Right atrium auricular region (tissue), 2 donors: Measurements from ENCODE around the gene NUDT4. TPM values are rescaled to one million over a fixed set of nuclear protein-coding genes. Genes with fewer than 3 reads are reported as not detected.

Experiments
- DNase-seq: peaks from one replicate; pipeline ENCODE4 v3.0.0-alpha.2; 2019; ENCODE audit warnings: low spot score
- H3K27ac ChIP-seq, 2 donors: fragments of 200-600 bp; sonication (generic); 1 replicate in 1 of 2; 2 replicates in 1 of 2; pipeline ENCODE4 v1.5.1; 2016 to 2019
- H3K27me3 ChIP-seq, 2 donors: fragments of 200-600 bp; sonication (generic); one replicate each; pipeline versions ENCODE4 v1.5.1 to v1.6.0; 2017 to 2019
- H3K36me3 ChIP-seq: fragments of 200-600 bp; sonication (generic); one replicate; pipeline ENCODE4 v1.5.1; 2016
- H3K4me1 ChIP-seq, 2 donors: fragments of 200-600 bp; sonication (generic); one replicate each; pipeline versions ENCODE4 v1.5.1 to v1.6.0; 2017 to 2019
- H3K4me3 ChIP-seq, 2 donors: fragments of 200-600 bp; sonication (generic); 1 replicate in 1 of 2; 2 replicates in 1 of 2; pipeline ENCODE4 v1.5.1; 2017 to 2019; ENCODE audit warnings: mild to moderate bottlenecking in 1 of 2, moderate library complexity in 1 of 2
- H3K9me3 ChIP-seq, 2 donors: fragments of 200-600 bp; sonication (generic); one replicate each; pipeline ENCODE4 v1.5.1; 2019
- CTCF ChIP-seq, 2 donors: fragments of 200-600 bp; sonication (generic); IDR thresholded peaks; one replicate each; pipeline ENCODE4 v1.5.1; 2019; ENCODE audit warnings: antibody characterized with exemption in 2 of 2
- total RNA-seq, 2 donors: library from RNA; depleted of rRNA; stranded (reverse); fragments of >200 nt; gene quantifications; one replicate each; pipeline ENCODE4 v1.1.0, GENCODE V29; 2016

NUDT4 gene
- total RNA-seq, 2 donors from 2014 or later: 103 to 158 TPM

- H3K27me3 ChIP-seq: no peaks in the 10 kb centered on the region
Measured at GRCh38 chr12:93361151-93361919, 16.4 kb upstream of the NUDT4 start.

GRCh38 chr12:93363841-93364297 lies 13.9 kb upstream of the NUDT4 start:
- Histone ChIP-seq H3K27me3 (no peaks in the 10 kb centered on the region), H3K4me3 (no peak overlapping the region), H3K4me1 (peaks cover 0 to 21% of the 10 kb centered on the region in 2 donors), H3K9me3 (no peaks in the 10 kb centered on the region), H3K27ac (no peak overlapping the region), H3K36me3 (no peaks in the 10 kb centered on the region)
- no peak for DNase-seq
- no peak for TF ChIP-seq CTCF (IDR thresholded peaks at IDR 0.05)

More at GRCh38 chr12:93361151-93361919, 16.4 kb upstream of the NUDT4 start:
- Histone ChIP-seq H3K27ac (peak overlapping the region; percentile 67 to 81), H3K36me3 (no peaks in the 10 kb centered on the region), H3K4me1 (peaks cover 0 to 22% of the 10 kb centered on the region in 2 donors), H3K9me3 (no peaks in the 10 kb centered on the region), H3K4me3 (no peak overlapping the region)
- peak; percentile 69 for DNase-seq
- TF ChIP-seq CTCF (IDR thresholded peaks at IDR 0.05): no peak

- TF ChIP-seq CTCF (IDR thresholded peaks at IDR 0.05): no peak
- Histone ChIP-seq H3K27ac (no peak overlapping the region), H3K36me3 (no peaks in the 10 kb centered on the region), H3K4me1 (peaks cover 0 to 11% of the 10 kb centered on the region in 2 donors), H3K9me3 (no peaks in the 10 kb centered on the region), H3K4me3 (no peak overlapping the region), H3K27me3 (no peaks in the 10 kb centered on the region)
- no peak for DNase-seq
Measured at GRCh38 chr12:93365616-93366405, 11.9 kb upstream of the NUDT4 start.

- no peaks in the 10 kb centered on the region for H3K36me3 ChIP-seq
- H3K27me3 ChIP-seq: no peaks in the 10 kb centered on the region
- H3K4me1 ChIP-seq: peaks cover 0 to 5% of the 10 kb centered on the region in 2 donors
- no peak for DNase-seq
- H3K9me3 ChIP-seq: no peaks in the 10 kb centered on the region
- TF ChIP-seq CTCF (IDR thresholded peaks at IDR 0.05): no peak
- H3K4me3 ChIP-seq: no peak overlapping the region
- H3K27ac ChIP-seq: no peak overlapping the region
Measured at GRCh38 chr12:93366422-93366821, 11.3 kb upstream of the NUDT4 start.

- no peaks in the 10 kb centered on the region for H3K9me3 ChIP-seq
- DNase-seq: no peak
- H3K36me3 ChIP-seq: no peaks in the 10 kb centered on the region
Measured at GRCh38 chr12:93368766-93369165, 9.0 kb upstream of the NUDT4 start.

More at GRCh38 chr12:93368766-93369165, 9.0 kb upstream of the NUDT4 start:
- TF ChIP-seq CTCF (IDR thresholded peaks at IDR 0.05): no peak
- H3K27ac ChIP-seq: no peak overlapping the region
- H3K4me3 ChIP-seq: no peak overlapping the region
- peaks cover 0 to 10% of the 10 kb centered on the region in 2 donors for H3K4me1 ChIP-seq
- H3K27me3 ChIP-seq: no peaks in the 10 kb centered on the region
